GM12892 (cell line): Measurements from ENCODE around the gene TOMM22.

Source experiments
- POLR2A ChIP-seq: IDR thresholded peaks from 2 replicates; pipeline ENCODE4 v1.6.1; 2011; ENCODE audit warnings: low read depth, low read length, control low read depth
- POLR2AphosphoS5 ChIP-seq: IDR thresholded peaks from 2 replicates; pipeline ENCODE4 v1.6.1; 2011; ENCODE audit warnings: low read depth, low read length, control low read depth
- TAF1 ChIP-seq: IDR thresholded peaks from 2 replicates; pipeline ENCODE4 v1.6.1; 2011; ENCODE audit warnings: low read depth, mild to moderate bottlenecking, control low read depth, low read length, borderline replicate concordance

DNA sequence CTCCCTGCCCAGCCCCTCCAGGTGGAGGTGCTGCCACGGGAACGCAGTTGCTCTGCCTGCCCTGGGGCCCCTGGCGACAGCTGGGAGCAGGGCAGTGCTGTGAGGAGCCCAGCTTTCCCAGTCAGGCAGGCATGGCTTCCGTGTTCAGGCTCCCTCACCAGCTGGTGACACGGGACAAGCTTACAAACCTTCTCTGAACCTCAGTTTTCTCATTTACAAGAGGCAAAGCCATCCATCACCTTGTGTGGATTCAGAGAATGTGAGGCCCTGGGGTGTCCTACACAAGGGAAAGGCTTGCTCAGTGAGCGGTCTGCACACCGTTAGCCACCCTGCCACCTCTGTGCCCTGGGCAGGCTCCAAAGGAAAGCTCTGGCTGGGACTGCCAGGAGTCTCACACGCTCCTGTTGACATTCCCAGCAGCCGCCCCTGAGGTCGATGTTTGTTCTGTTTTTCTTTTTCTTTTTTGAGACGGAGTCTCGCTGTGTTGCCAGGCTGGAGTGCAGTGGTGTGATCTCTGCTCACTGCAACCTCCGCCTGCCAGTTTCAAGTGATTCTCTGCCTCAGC, 50.6 kb downstream of the TOMM22 start:
- TF ChIP-seq POLR2A, result no peak
- TF ChIP-seq TAF1, result no peak
- no peak for TF ChIP-seq POLR2AphosphoS5
